H1 (cell line): ENCODE data around the gene NRM. TPM values are rescaled to one million over a fixed set of nuclear protein-coding genes. Genes with fewer than 3 reads are reported as not detected.

Experiments
- EGR1 ChIP-seq: IDR thresholded peaks from 2 replicates; pipeline ENCODE4 v1.6.1; 2011; ENCODE audit warnings: low read depth, low read length, borderline replicate concordance
- KDM5A ChIP-seq: fragments of 200-600 bp; IDR thresholded peaks from 2 replicates; pipeline ENCODE4 v1.7.1; 2012; ENCODE audit warnings: mild to moderate bottlenecking, low read length, inconsistent platforms, mixed read lengths
- RBBP5 ChIP-seq: IDR thresholded peaks from 2 replicates; pipeline ENCODE4 v1.7.1; 2012; ENCODE audit warnings: low read depth, mild to moderate bottlenecking, inconsistent platforms, low read length, moderate library complexity, borderline replicate concordance
- SIN3A ChIP-seq, 2 experiments: IDR thresholded peaks in 1 of 2; conservative IDR thresholded peaks in 1 of 2; 2 replicates each; pipeline ENCODE4 v1.6.1; 2011 to 2012; ENCODE audit warnings: low read length in 2 of 2, improper control_type of control experiment in 1 of 2, low read depth in 1 of 2, mild to moderate bottlenecking in 1 of 2
- polyA plus RNA-seq, 7 experiments: library from polyadenylated mRNA; depleted of rRNA in 3 of 7; stranded (reverse) in 5 of 7; unstranded in 2 of 7; fragments of >200 nt in 5 of 7; fragments of 200-250 nt in 2 of 7; gene quantifications; 1 replicate in 5 of 7; 2 replicates in 1 of 7; 4 replicates in 1 of 7; pipeline versions ENCODE4 v1.2.1 to v1.2.3, GENCODE V29; 2011 to 2013; ENCODE audit warnings: missing spikeins in 2 of 7, mixed read lengths in 2 of 7
- total RNA-seq: library from RNA; stranded (reverse); fragmentation: NEBNext Ultra II Directional; extraction: Animal tissue kit (Norgen Biotek cat#: 25700); gene quantifications from 2 replicates; pipeline ENCODE4 v1.2.1, GENCODE V29; 2021
- TF ChIP-seq, protein P1 (sequence below): IDR thresholded peaks from 2 replicates; pipeline ENCODE4 v1.6.1; 2012; ENCODE audit warnings: low read length, inconsistent platforms

NRM gene
- total and polyA plus RNA-seq, 2 of the 8 experiments (the other 6 are each of a cell fraction or from before 2014, with no cell fraction given), result 27.3 to 50.4 TPM

DNA sequence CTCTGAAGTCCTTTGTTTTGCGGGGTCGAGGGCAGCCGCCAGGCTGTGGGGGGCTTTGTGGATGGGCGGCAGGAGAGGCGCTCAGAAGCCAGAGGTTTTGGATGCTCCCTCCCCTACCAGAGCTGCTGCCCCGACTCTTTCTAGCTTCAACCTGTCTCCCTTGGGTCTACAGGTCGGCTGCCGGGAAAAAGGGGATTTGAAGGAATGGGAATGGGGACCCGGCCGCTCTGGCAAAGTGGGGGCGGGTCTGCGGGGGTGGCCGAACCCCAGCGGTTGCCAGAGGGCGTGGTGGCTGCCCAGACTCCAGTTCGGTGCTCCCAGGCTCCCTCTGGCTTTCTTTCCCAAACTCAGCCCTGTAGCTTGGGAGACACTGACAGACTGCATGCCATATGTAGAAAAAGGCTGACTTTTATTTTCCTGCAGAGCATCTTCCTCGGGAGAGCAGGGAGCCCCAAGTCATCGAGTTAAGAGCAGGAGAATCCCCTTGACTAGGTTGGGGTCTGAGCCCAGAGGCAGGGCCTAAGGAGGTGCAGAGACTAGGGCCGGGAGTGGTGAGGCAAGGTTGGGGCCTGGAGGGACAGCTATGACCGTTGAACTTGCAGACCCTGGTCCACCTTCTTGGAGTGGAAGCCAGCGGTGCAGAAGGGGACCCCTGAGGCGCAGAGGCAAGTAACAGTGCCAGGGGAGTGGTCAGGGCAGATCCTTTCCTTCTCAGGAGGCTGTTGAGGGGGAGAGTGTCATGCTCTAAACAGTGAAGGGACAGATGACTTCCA lies 2.9 kb downstream of the NRM start (continued):
- 0 out of 4 replicates have a peak, but pooled peaks of 1 of the 2 experiments have one; percentile 22 for TF ChIP-seq SIN3A (conservative IDR thresholded peaks at IDR 0.05 in 1 of 2, IDR thresholded peaks at IDR 0.05 in 1 of 2; ENCODE audit: low read depth in 1 of 2, low read length in 2 of 2)
- peak; percentile 60; the same call in 1 of the 2 replicates for TF ChIP-seq EGR1
- TF ChIP-seq KDM5A, result no peak
- TF ChIP-seq, protein P1, sequence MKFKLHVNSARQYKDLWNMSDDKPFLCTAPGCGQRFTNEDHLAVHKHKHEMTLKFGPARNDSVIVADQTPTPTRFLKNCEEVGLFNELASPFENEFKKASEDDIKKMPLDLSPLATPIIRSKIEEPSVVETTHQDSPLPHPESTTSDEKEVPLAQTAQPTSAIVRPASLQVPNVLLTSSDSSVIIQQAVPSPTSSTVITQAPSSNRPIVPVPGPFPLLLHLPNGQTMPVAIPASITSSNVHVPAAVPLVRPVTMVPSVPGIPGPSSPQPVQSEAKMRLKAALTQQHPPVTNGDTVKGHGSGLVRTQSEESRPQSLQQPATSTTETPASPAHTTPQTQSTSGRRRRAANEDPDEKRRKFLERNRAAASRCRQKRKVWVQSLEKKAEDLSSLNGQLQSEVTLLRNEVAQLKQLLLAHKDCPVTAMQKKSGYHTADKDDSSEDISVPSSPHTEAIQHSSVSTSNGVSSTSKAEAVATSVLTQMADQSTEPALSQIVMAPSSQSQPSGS, result no peak
- TF ChIP-seq RBBP5, result no peak
